ENCODE data around the gene RAD51B.

The RAD51B gene

GRCh38 chr14:68253878-68254528 lies 434.4 kb downstream of the RAD51B start:
- Histone ChIP-seq H3K79me2 (ENCODE audit: low read length) (no peaks in the 10 kb centered on the region), H3K27me3 (replicated peaks; ENCODE audit: insufficient read depth, low read length) (no peaks in the 10 kb centered on the region), H3K9me3 (replicated peaks; ENCODE audit: insufficient read depth, low read length) (no peaks in the 10 kb centered on the region), H3K4me3 (ENCODE audit: low read length) (no peak overlapping the region), H3K4me1 (ENCODE audit: low read length) (no peaks in the 10 kb centered on the region), H3F3A (ENCODE audit: insufficient read depth, low read length) (no peaks in the 10 kb centered on the region), H3K9ac (ENCODE audit: low read length) (no peak overlapping the region), H3K36me3 (replicated peaks; ENCODE audit: insufficient read depth, low read length) (no peaks in the 10 kb centered on the region), H2AFZ (ENCODE audit: low read length) (no peak overlapping the region), H4K20me1 (ENCODE audit: insufficient read depth, low read length) (no peaks in the 10 kb centered on the region), H3K27ac (ENCODE audit: low read length) (no peak overlapping the region), H3K9me2 (replicated peaks; ENCODE audit: insufficient read depth, low read length) (no peaks in the 10 kb centered on the region), H3K4me2 (ENCODE audit: low read depth, low read length) (no peak overlapping the region)
- TF ChIP-seq EZH2 (optimal IDR thresholded peaks at IDR 0.05; ENCODE audit: low read depth, low read length), result no peak
- no peak for TF ChIP-seq CTCF (IDR thresholded peaks at IDR 0.05; ENCODE audit: low read length)
- no peak for TF ChIP-seq EZH2phosphoT487 (IDR thresholded peaks at IDR 0.05; ENCODE audit: low read length)
- DNase-seq, result no peak

- no peak for TF ChIP-seq CTCF (IDR thresholded peaks at IDR 0.05; ENCODE audit: low read length)
- no peak for TF ChIP-seq EZH2phosphoT487 (IDR thresholded peaks at IDR 0.05; ENCODE audit: low read length)
- TF ChIP-seq EZH2 (optimal IDR thresholded peaks at IDR 0.05; ENCODE audit: low read depth, low read length), result no peak
- no peaks in the 10 kb centered on the region for H3K9me3 ChIP-seq (replicated peaks; ENCODE audit: insufficient read depth, low read length)
- H4K20me1 ChIP-seq (ENCODE audit: insufficient read depth, low read length), result no peaks in the 10 kb centered on the region
- no peak overlapping the region for H3K27ac ChIP-seq (ENCODE audit: low read length)
- no peak overlapping the region for H2AFZ ChIP-seq (ENCODE audit: low read length)
- H3K27me3 ChIP-seq (replicated peaks; ENCODE audit: insufficient read depth, low read length), result no peaks in the 10 kb centered on the region
- DNase-seq, result no peak
- no peak overlapping the region for H3K9ac ChIP-seq (ENCODE audit: low read length)
- H3K9me2 ChIP-seq (replicated peaks; ENCODE audit: insufficient read depth, low read length), result no peaks in the 10 kb centered on the region
- H3K4me1 ChIP-seq (ENCODE audit: low read length), result no peaks in the 10 kb centered on the region
- H3K79me2 ChIP-seq (ENCODE audit: low read length), result no peaks in the 10 kb centered on the region
- H3F3A ChIP-seq (ENCODE audit: insufficient read depth, low read length), result no peaks in the 10 kb centered on the region
- H3K4me3 ChIP-seq (ENCODE audit: low read length), result no peak overlapping the region
- no peaks in the 10 kb centered on the region for H3K36me3 ChIP-seq (replicated peaks; ENCODE audit: insufficient read depth, low read length)
- no peak overlapping the region for H3K4me2 ChIP-seq (ENCODE audit: low read depth, low read length)
Observed at GRCh38 chr14:68254669-68255527, 435.3 kb downstream of the RAD51B start.

- Histone ChIP-seq H3K79me2 (ENCODE audit: low read length) (no peaks in the 10 kb centered on the region), H3K27ac (ENCODE audit: low read length) (no peak overlapping the region), H3K4me1 (ENCODE audit: low read length) (no peaks in the 10 kb centered on the region), H3K4me2 (ENCODE audit: low read depth, low read length) (no peak overlapping the region), H3K36me3 (replicated peaks; ENCODE audit: insufficient read depth, low read length) (no peaks in the 10 kb centered on the region), H3F3A (ENCODE audit: insufficient read depth, low read length) (no peaks in the 10 kb centered on the region), H4K20me1 (ENCODE audit: insufficient read depth, low read length) (no peaks in the 10 kb centered on the region), H3K9ac (ENCODE audit: low read length) (no peak overlapping the region), H3K9me3 (replicated peaks; ENCODE audit: insufficient read depth, low read length) (no peaks in the 10 kb centered on the region), H3K4me3 (ENCODE audit: low read length) (no peak overlapping the region), H3K27me3 (replicated peaks; ENCODE audit: insufficient read depth, low read length) (no peaks in the 10 kb centered on the region), H3K9me2 (replicated peaks; ENCODE audit: insufficient read depth, low read length) (no peaks in the 10 kb centered on the region), H2AFZ (ENCODE audit: low read length) (no peak overlapping the region)
- DNase-seq, result no peak
- TF ChIP-seq EZH2phosphoT487 (IDR thresholded peaks at IDR 0.05; ENCODE audit: low read length) (no peak), EZH2 (optimal IDR thresholded peaks at IDR 0.05; ENCODE audit: low read depth, low read length) (no peak), CTCF (IDR thresholded peaks at IDR 0.05; ENCODE audit: low read length) (no peak)
Observed at GRCh38 chr14:68255693-68256178, 436.2 kb downstream of the RAD51B start.
